ENCODE measurements around the gene MYO16.
"Not testable (repeated sequence)": the region's sequence is repeated elsewhere in the genome, so short reads cannot be mapped to it uniquely, and the experiment has no call there.

DNA sequence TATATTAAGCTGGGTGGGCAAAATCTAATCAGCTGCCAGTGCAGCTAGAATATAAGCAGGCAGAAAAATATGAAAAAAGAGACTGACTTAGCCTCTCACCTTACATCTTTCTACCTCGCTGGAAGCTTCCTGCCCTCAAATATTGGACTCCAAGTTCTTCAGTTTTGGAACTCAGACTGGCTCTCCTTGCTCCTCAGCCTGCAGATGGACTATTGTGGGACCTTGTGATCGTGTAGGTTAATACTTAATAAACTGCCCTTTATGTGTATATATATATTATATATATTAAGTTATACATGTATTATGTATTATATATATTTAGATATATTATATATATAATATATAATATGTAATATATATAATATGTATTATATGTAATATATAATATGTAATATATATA is 588.1 kb downstream of the MYO16 start:
- TF ChIP-seq CTCF, POLR2A (IDR thresholded peaks at IDR 0.05): not testable (repeated sequence)
